A549 (cell line): ENCODE measurements around the gene DNAJB13. TPM values are rescaled to one million over a fixed set of nuclear protein-coding genes. Genes with fewer than 3 reads are reported as not detected.

Source experiments
- ATAC-seq, 2 experiments: fragments of 200-7000 bp in 1 of 2; fragments of >200 bp in 1 of 2; cut with Nextera tagmentation in 1 of 2; cut with Tn5 transposase in 1 of 2; 3 replicates each; pipeline versions ENCODE4 v1.8.0 to v1.9.1; 2018 to 2020; ENCODE audit warnings: mild to moderate bottlenecking in 1 of 2, moderate library complexity in 1 of 2
- CTCF ChIA-PET: fragments of 300-600 bp; sonication (Branson Sonifier 250); formaldehyde crosslinking; extraction: SDS; loops from one replicate; lab custom pipeline; 2021; ENCODE audit warnings: antibody characterized with exemption, inconsistent platforms; lab: Yijun Ruan, JAX
- POLR2A ChIA-PET: fragments of 350-600 bp; formaldehyde crosslinking; extraction: SDS; loops from one replicate; lab custom pipeline; 2021; ENCODE audit warnings: antibody characterized with exemption, inconsistent platforms; lab: Yijun Ruan, JAX
- DNase-seq, 2 experiments: peaks; one replicate each; pipeline versions ENCODE4 v3.0.0 to v3.0.0-alpha.2; 2011 to 2016; ENCODE audit warnings: low read depth in 1 of 2, low spot score in 1 of 2
- FAIRE-seq: peaks from 2 replicates; lab custom pipeline; 2011; peaks lifted over from hg19 to GRCh38; lab: Jason Lieb, UNC
- H3K27ac ChIP-seq, 2 experiments: fragments of >200 bp; sonication (Bioruptor Twin); formaldehyde crosslinking; 3 replicates each; pipeline ENCODE4 v1.5.1; 2016 to 2017
- H3K4me1 ChIP-seq: fragments of >200 bp; sonication (Bioruptor Twin); formaldehyde crosslinking; 3 replicates; pipeline ENCODE4 v1.6.1; 2016
- H3K4me2 ChIP-seq: fragments of >200 bp; sonication (Bioruptor Twin); formaldehyde crosslinking; 3 replicates; pipeline ENCODE4 v1.6.1; 2016
- H3K4me3 ChIP-seq: fragments of >200 bp; sonication (Bioruptor Twin); formaldehyde crosslinking; 3 replicates; pipeline ENCODE4 v1.5.1; 2016
- H3K9me3 ChIP-seq: fragments of >200 bp; sonication (Bioruptor Twin); formaldehyde crosslinking; 3 replicates; pipeline ENCODE4 v1.6.1; 2016
- CBX8 ChIP-seq: fragments of 200-600 bp; sonication (generic); IDR thresholded peaks from 2 replicates; pipeline ENCODE4 v1.6.1; 2016
- CEBPB ChIP-seq, 2 experiments: fragments of >200 bp in 1 of 2; sonication (Bioruptor Twin) in 1 of 2; formaldehyde crosslinking in 1 of 2; IDR thresholded peaks; 2 replicates each; pipeline ENCODE4 v1.6.1; 2012 to 2016
- CHD2 ChIP-seq: fragments of 150-350 bp; IDR thresholded peaks from 2 replicates; pipeline ENCODE4 v1.6.1; 2014; ENCODE audit warnings: low read length; ENCODE audit not compliant: partially characterized antibody
- CHD4 ChIP-seq: fragments of 200-600 bp; sonication (generic); IDR thresholded peaks from 2 replicates; pipeline ENCODE4 v1.6.1; 2016; ENCODE audit warnings: antibody characterized with exemption, mild to moderate bottlenecking, borderline replicate concordance
- EHMT2 ChIP-seq: fragments of 200-600 bp; sonication (generic); IDR thresholded peaks from 2 replicates; pipeline ENCODE4 v1.6.1; 2016; ENCODE audit warnings: antibody characterized with exemption, low read depth, mild to moderate bottlenecking, moderate library complexity
- ELK1 ChIP-seq: fragments of 150-350 bp; IDR thresholded peaks from 2 replicates; pipeline ENCODE4 v1.6.1; 2014; ENCODE audit warnings: low read depth, mild to moderate bottlenecking, low read length
- EP300 ChIP-seq, 2 experiments: fragments of >200 bp; sonication (Bioruptor Twin); formaldehyde crosslinking; IDR thresholded peaks; 2 replicates in 1 of 2; 3 replicates in 1 of 2; pipeline ENCODE4 v1.6.1; 2016 to 2017
- FOSL2 ChIP-seq, 2 experiments: fragments of 450-650 bp in 1 of 2; fragments of >200 bp in 1 of 2; sonication (Bioruptor Twin) in 1 of 2; formaldehyde crosslinking; IDR thresholded peaks; 2 replicates each; pipeline versions ENCODE4 v1.5.0 to v1.6.1; 2016 to 2020; ENCODE audit warnings: mild to moderate bottlenecking in 1 of 2, moderate library complexity in 1 of 2
- KDM1A ChIP-seq: fragments of 200-600 bp; sonication (generic); IDR thresholded peaks from 2 replicates; pipeline ENCODE4 v1.6.1; 2016; ENCODE audit warnings: low read depth, mild to moderate bottlenecking
- NR3C1 ChIP-seq: fragments of >200 bp; sonication (Bioruptor Twin); formaldehyde crosslinking; IDR thresholded peaks from 3 replicates; pipeline ENCODE4 v1.6.1; 2017
- RAD21 ChIP-seq, 2 experiments: fragments of >200 bp in 1 of 2; sonication (Bioruptor Twin) in 1 of 2; formaldehyde crosslinking in 1 of 2; IDR thresholded peaks in 1 of 2; conservative IDR thresholded peaks in 1 of 2; 2 replicates in 1 of 2; 3 replicates in 1 of 2; pipeline ENCODE4 v1.6.1; 2012 to 2018; ENCODE audit warnings: inconsistent platforms in 1 of 2
- RCOR1 ChIP-seq: fragments of 150-350 bp; IDR thresholded peaks from 2 replicates; pipeline ENCODE4 v1.6.1; 2014; ENCODE audit warnings: antibody characterized with exemption, low read length, low read depth
- SREBF2 ChIP-seq: fragments of 450-650 bp; IDR thresholded peaks from 2 replicates; pipeline ENCODE4 v1.6.1; 2014; ENCODE audit warnings: mild to moderate bottlenecking, moderate library complexity
- ZFP36 ChIP-seq: fragments of 450-650 bp; IDR thresholded peaks from 2 replicates; pipeline ENCODE4 v1.6.1; 2014; ENCODE audit warnings: borderline replicate concordance; ENCODE audit not compliant: partially characterized antibody
- ZSCAN20 ChIP-seq: fragments of 250-450 bp; sonication (Bioruptor Pico); IDR thresholded peaks from 2 replicates; pipeline ENCODE4 v1.8.0; 2022; ENCODE audit warnings: mild to moderate bottlenecking, moderate library complexity
- WGBS: methylation state at CpG from one replicate; pipeline ENCODE4 v1.1.6; 2017; ENCODE audit errors: missing lambda C conversion rate; 5-methylcytosine and 5-hydroxymethylcytosine counted together
- polyA plus RNA-seq, 4 experiments: library from polyadenylated mRNA; depleted of rRNA in 3 of 4; stranded (reverse); fragments of >200 nt; fragmentation: RNase III in 1 of 4; extraction: RNeasy Plus Mini Kit Qiagen cat#74134 plus additional on column Dnase treatment in 1 of 4; gene quantifications; 2 replicates in 3 of 4; 3 replicates in 1 of 4; pipeline ENCODE4 v1.2.3, GENCODE V29; 2011 to 2017
- TF ChIP-seq, protein P1 (sequence below): fragments of >200 bp; sonication (Bioruptor Twin); formaldehyde crosslinking; IDR thresholded peaks from 3 replicates; pipeline ENCODE4 v1.6.1; 2016
- TF ChIP-seq, protein P2 (sequence below): fragments of 450-650 bp; IDR thresholded peaks from 2 replicates; pipeline ENCODE4 v1.6.1; 2014; ENCODE audit warnings: antibody characterized with exemption

DNAJB13 gene
- polyA plus RNA-seq, 2 of the 4 experiments (the other 2 are of a cell fraction) = 0.75 to 0.90 TPM

- TF ChIP-seq ELK1 (no peak), RCOR1 (no peak), EHMT2 (no peak), ZSCAN20 (no peak), NR3C1 (no peak), EP300 (IDR thresholded peaks at IDR 0.05) (no peak)
- TF ChIP-seq, protein P1, sequence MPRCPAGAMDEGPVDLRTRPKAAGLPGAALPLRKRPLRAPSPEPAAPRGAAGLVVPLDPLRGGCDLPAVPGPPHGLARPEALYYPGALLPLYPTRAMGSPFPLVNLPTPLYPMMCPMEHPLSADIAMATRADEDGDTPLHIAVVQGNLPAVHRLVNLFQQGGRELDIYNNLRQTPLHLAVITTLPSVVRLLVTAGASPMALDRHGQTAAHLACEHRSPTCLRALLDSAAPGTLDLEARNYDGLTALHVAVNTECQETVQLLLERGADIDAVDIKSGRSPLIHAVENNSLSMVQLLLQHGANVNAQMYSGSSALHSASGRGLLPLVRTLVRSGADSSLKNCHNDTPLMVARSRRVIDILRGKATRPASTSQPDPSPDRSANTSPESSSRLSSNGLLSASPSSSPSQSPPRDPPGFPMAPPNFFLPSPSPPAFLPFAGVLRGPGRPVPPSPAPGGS = no peak
Observed at GRCh38 chr11:73962101-73962705, 11.4 kb downstream of the DNAJB13 start (continued).

DNA sequence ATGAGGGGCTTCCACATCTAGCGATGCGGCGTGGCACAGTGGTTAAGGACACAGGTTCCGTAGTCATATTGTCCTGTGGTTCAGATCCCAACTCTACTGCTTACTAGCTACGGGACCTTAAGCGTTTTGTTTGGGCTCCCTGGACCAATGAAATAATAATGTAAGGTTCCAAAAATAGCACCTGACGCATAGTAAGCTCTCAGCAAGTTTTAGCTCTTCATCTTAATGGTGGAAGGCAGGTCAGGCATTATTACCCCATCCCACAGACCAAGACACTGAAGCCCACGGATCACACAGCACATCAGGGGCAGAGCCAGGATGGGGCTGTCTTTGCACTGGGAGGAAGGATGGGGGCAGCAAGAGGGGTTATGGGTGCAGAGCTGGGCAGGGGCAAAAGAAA is 13.0 kb downstream of the DNAJB13 start:
- FAIRE-seq (no peak), DNase-seq (no peak), ATAC-seq (peak; percentile 5 to 6; a peak in 3 of 6 replicates)
- Histone ChIP-seq H3K9me3 (no peaks in the 10 kb centered on the region; the same call in 2 of the 3 replicates), H3K4me2 (peak overlapping the region; percentile 93), H3K4me1 (0 out of 3 replicates have a peak, but pooled peaks cover 5% of the 10 kb centered on the region), H3K27ac (peak overlapping the region; percentile 14 to 56; a peak in 4 of 6 replicates), H3K4me3 (no peak overlapping the region)
- POLR2A ChIA-PET = interaction anchor here (1.2 to 1.4 kb wide), 2 partner anchors 19 to 207 kb away, joined by 4 to 6 read pairs; partner anchors contain the start of genes C2CD3, PPME1 and UCP2
- WGBS = 57% methylated on average over 8 of the region's 8 CpGs
- CTCF ChIA-PET = interaction anchor here (0.6 to 5.2 kb wide), 33 partner anchors 9 to 607 kb away, joined by 3 to 61 read pairs (median 4); partner anchors contain the start of genes C2CD3, DNAJB13, PPME1 and UCP2
- TF ChIP-seq CEBPB (IDR thresholded peaks at IDR 0.05) (no peak), ZFP36 (no peak), CHD2 (no peak), KDM1A (no peak), CBX8 (no peak), SREBF2 (no peak), FOSL2 (IDR thresholded peaks at IDR 0.05) (no peak), FOSL2 (CRISPR knock-in tag; IDR thresholded peaks at IDR 0.05) (no peak)
- TF ChIP-seq, protein P2, sequence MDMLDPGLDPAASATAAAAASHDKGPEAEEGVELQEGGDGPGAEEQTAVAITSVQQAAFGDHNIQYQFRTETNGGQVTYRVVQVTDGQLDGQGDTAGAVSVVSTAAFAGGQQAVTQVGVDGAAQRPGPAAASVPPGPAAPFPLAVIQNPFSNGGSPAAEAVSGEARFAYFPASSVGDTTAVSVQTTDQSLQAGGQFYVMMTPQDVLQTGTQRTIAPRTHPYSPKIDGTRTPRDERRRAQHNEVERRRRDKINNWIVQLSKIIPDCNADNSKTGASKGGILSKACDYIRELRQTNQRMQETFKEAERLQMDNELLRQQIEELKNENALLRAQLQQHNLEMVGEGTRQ = no peak

DNA sequence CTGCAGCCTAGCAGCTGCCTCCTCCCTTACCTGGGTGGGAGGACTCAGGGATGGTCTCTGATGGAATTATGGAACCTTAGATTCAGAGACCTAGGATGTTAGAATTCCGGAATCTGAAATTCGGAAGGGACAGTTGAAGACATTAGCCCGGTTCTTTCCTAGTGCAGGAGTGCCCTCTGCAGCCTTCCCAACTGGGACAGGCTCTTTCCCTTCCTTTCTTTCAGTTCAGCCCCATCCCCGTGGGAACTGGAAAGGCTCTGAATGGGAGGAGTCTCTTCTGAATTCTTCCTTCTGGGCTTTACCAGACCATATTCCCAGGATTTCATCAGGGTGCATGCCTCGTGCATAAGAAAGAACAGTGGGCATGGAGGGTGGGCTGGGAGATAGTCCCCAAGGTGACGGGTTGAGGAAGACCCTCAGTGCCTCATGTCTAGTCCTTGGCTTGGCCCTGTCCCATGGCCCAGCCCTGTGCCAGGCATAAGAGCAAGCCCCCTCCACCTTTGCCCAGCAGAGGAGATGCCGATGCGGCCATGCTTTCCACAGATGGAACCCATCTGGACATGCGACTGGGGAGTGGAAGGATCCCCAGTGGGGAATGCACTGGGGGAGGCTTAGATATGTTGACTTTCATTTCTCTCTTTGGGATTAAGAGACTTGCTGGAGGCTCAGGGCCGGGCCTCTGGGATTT is 14.4 kb downstream of the DNAJB13 start:
- 53% methylated on average over 10 of the region's 10 CpGs for WGBS
- H3K27ac ChIP-seq = peak overlapping the region; percentile 55 to 62; a peak in 5 of 6 replicates
- peak overlapping the region; percentile 37 for H3K4me3 ChIP-seq
- H3K9me3 ChIP-seq = no peaks in the 10 kb centered on the region; the same call in 2 of the 3 replicates
- DNase-seq = peak in 1 of 2 experiments; percentile 31
- ChIA-PET POLR2A (interaction anchor here (1.6 kb wide), 1 partner anchor 17 kb away, joined by 5 read pairs; the partner anchor contains the start of gene UCP2), CTCF (interaction anchor here (0.7 to 5.2 kb wide), 11 partner anchors 11 to 515 kb away, joined by 3 to 61 read pairs (median 5); partner anchors contain the start of genes C2CD3, DNAJB13 and PPME1)
- peak; percentile 56 to 66; a peak in 5 of 6 replicates for ATAC-seq
- H3K4me1 ChIP-seq = 0 out of 3 replicates have a peak, but pooled peaks cover 5% of the 10 kb centered on the region
- peak overlapping the region; percentile 93 for H3K4me2 ChIP-seq
- peak in 1 of 2 experiments; percentile 39; a peak in 2 of 5 replicates for TF ChIP-seq RAD21 (conservative IDR thresholded peaks at IDR 0.05 in 1 of 2, IDR thresholded peaks at IDR 0.05 in 1 of 2)
- TF ChIP-seq CHD4 = no peak
- TF ChIP-seq, protein P2 = no peak
- no peak for TF ChIP-seq ZFP36
- FAIRE-seq = no peak
